Fibroblast of skin of back (primary cell): Measurements from ENCODE around the gene C5.
"Not testable (repeated sequence)": the region's sequence is repeated elsewhere in the genome, so short reads cannot be mapped to it uniquely, and the experiment has no call there.

Experiments
- DNase-seq: peaks from one replicate; pipeline ENCODE4 v3.0.0-alpha.2; 2013

Gene C5

DNA sequence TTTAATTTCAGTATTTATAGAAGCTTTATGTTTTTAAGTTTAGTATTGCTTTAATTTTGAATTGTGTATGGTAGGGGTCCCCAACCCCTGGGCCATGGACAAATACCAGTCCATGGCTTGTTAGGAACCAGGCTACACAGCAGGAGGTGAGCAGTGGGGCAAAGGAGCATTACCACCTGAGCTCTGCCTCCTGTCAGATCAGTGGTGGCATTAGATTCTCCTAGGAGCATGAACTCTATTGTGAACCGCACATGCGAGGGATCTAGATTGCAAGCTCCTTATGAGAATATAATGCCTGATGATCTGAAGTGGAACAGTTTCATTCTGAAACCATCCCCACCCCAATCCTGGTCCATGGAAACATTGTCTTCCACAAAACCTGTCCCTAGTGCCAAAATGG is 1.9 kb downstream of the C5 start:
- DNase-seq = no peak

DNA sequence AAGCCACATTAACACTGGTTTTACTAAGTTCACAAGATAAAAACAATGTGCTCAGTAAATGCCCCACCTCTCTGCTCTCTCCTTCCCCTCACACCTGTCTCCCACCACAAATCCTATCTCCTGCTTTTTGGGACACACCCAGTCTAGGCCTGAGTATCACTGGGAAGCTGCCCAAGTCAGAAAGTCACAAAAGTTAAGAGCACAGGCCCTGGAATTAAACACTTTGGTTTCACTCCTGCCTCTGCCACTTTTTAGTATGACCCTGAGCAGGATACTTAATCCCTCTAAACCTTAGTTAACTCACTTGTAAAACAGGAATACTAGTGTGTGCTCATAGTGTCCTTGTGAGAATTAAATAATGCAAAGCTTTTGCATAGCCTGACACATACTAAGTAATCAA is 11.3 kb downstream of the C5 start:
- DNase-seq = no peak

- DNase-seq = no peak
Observed at GRCh38 chr9:121038362-121038761, 11.7 kb downstream of the C5 start.

GRCh38 chr9:121035717-121036116 is 14.4 kb downstream of the C5 start:
- not testable (repeated sequence) for DNase-seq

GRCh38 chr9:121034529-121034928 is 15.5 kb downstream of the C5 start:
- no peak for DNase-seq

DNA sequence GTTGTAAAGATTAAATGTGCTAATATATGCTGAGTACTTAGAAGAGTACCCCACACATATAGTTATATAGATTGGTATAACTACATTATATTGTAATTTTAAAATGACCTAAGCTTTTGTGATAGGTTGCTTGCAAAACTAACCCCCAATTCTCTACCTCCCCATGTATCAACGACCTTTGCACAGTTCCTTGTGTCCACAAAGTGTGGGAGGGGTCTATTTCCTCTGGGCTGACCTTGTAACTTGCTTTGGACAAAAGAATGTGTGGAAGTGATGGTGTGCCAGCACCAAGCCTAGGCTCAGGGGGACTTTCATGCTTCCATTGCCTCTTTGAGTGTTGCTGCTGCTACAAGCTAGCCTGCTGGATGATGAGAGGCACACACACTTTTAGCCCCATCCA is 20.6 kb downstream of the C5 start:
- DNase-seq = no peak

- not testable (repeated sequence) for DNase-seq
Observed at GRCh38 chr9:121028285-121028684, 21.8 kb downstream of the C5 start.

GRCh38 chr9:121026768-121027167 is 23.3 kb downstream of the C5 start:
- DNase-seq = no peak

- peak; percentile 42 for DNase-seq
Observed at GRCh38 chr9:121026260-121026691, 23.8 kb downstream of the C5 start.

- no peak for DNase-seq
Observed at GRCh38 chr9:121024237-121024636, 25.8 kb downstream of the C5 start.

- peak; percentile 9 for DNase-seq
Observed at GRCh38 chr9:121023064-121023463, 27.0 kb downstream of the C5 start.

DNA sequence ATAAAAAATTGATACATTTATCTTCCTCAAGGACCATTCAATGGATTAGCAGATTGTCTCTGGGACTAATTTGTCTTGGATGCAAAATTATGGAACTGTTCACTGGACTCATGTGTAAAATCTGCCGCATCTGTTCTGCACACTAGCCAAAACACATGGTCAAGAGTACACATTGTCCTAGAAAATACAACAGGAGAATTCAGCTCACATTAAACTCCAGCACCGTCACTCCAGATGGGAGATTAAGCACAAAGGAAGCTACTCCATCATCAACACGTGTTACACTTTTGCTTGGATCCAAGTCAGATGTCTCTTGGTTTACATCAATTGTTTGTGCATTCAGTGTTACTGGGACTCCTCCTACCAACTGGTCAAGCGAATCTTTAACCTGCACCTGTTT is 28.8 kb downstream of the C5 start:
- DNase-seq = no peak

- DNase-seq = no peak
Observed at GRCh38 chr9:121019273-121019672, 30.8 kb downstream of the C5 start.

- no peak for DNase-seq
Observed at GRCh38 chr9:121013911-121014310, 36.2 kb downstream of the C5 start.

GRCh38 chr9:121009650-121010049 is 40.4 kb downstream of the C5 start:
- DNase-seq = no peak

GRCh38 chr9:120999317-120999716 is 50.8 kb downstream of the C5 start:
- DNase-seq = no peak

DNA sequence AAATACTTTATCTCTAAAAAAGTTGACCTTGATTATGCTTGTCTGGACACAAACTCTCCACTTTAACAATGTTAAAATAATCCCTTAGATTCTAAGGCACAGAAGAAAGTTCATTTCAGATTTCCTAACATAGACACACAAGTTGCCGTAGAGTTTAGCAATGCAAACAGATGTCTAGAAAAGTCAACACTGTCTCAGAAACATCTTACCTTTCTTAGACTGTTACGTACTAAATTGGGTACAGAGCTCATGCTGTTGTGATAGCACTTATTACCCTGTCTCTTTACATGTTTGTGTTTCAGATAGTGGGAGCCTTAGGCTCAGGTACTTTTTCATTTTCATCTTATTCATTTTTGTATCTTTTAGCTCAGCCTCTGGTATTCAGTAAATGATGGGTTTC is 52.0 kb downstream of the C5 start:
- DNase-seq = no peak

DNA sequence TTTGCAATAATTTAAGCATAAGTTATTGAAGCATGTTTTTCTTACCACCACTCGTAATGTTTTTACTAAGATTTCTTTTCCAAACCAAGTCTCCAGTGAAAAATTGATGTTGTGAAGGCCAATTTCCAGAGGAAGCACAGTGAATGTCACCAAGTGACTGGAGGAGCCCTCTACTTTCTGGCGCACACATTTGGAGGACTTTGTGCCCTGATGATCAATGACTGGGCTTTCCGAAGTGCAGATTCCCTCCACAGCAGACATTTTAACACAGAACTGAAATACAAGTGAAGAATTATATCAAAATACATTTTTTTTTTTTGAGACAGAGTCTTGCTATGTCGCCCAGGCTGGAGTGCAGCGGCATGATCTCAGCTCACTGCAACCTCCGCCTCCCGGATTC is 52.6 kb downstream of the C5 start:
- no peak for DNase-seq

GRCh38 chr9:120996409-120996808 is 53.7 kb downstream of the C5 start:
- no peak for DNase-seq

GRCh38 chr9:120989065-120989464 is 61.0 kb downstream of the C5 start:
- DNase-seq = no peak

- peak; percentile 62 for DNase-seq
Observed at GRCh38 chr9:120985819-120986222, 64.3 kb downstream of the C5 start.

GRCh38 chr9:120983259-120983837 is 66.7 kb downstream of the C5 start:
- DNase-seq = no peak

GRCh38 chr9:120982836-120983235 is 67.2 kb downstream of the C5 start:
- DNase-seq = no peak

GRCh38 chr9:120980951-120981350 is 69.1 kb downstream of the C5 start:
- no peak for DNase-seq

DNA sequence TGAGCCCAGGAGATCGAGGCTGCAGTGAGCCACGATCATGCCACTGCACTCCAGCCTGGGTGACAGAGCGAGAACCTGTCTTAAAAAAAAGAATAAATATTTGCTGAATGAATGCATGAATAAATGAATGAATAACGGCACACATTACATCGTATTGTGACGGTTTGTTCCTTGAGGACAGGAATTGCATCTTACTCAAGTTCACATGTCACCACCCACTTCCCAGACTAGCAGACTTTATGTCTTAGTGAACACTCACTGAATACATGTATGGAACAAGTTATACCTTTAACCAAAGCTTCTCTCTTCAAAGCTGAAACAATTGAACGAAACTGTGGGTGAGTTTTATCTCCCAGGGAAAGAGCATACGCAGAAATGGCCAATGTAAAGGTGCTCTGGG is 70.3 kb downstream of the C5 start:
- no peak for DNase-seq
